K562 (cell line): ENCODE data around the gene GART. TPM values are rescaled to one million over a fixed set of nuclear protein-coding genes. Genes with fewer than 3 reads are reported as not detected.

Source experiments
- BCOR ChIP-seq: fragments of 450-650 bp; IDR thresholded peaks from 2 replicates; pipeline ENCODE4 v1.6.1; 2016
- CC2D1A ChIP-seq: fragments of 450-650 bp; IDR thresholded peaks from 2 replicates; pipeline ENCODE4 v1.6.1; 2017; ENCODE audit warnings: mild to moderate bottlenecking
- CCNT2 ChIP-seq: IDR thresholded peaks from 2 replicates; pipeline ENCODE4 v1.6.1; 2011; ENCODE audit warnings: borderline replicate concordance, low read depth, mild to moderate bottlenecking, moderate library complexity, mixed read lengths, low read length; ENCODE audit not compliant: insufficient read length; ENCODE audit errors: extremely low read depth
- GABPB1 ChIP-seq: sonication (generic); formaldehyde crosslinking; IDR thresholded peaks from 2 replicates; pipeline ENCODE4 v1.8.0; 2022; ENCODE audit warnings: mild to moderate bottlenecking, missing genetic modification reagents
- HNRNPH1 ChIP-seq: fragments of 200-400 bp; formaldehyde crosslinking; optimal IDR thresholded peaks from 2 replicates; pipeline ENCODE3; 2017; ENCODE audit warnings: low read depth, mild to moderate bottlenecking, low read length, moderate library complexity
- KAT8 ChIP-seq: fragments of 450-650 bp; IDR thresholded peaks from 2 replicates; pipeline ENCODE4 v1.6.1; 2016; ENCODE audit warnings: low read depth, mild to moderate bottlenecking
- KLF6 ChIP-seq: fragments of 250-450 bp; sonication (Bioruptor Pico); IDR thresholded peaks from 2 replicates; pipeline ENCODE4 v1.4.0; 2020; ENCODE audit warnings: mild to moderate bottlenecking, moderate library complexity, borderline replicate concordance
- NFIC ChIP-seq: fragments of 450-650 bp; IDR thresholded peaks from 2 replicates; pipeline ENCODE4 v1.6.1; 2017; ENCODE audit warnings: mild to moderate bottlenecking, inconsistent platforms
- NR2C2 ChIP-seq, 2 experiments: fragments of 200-800 bp in 1 of 2; sonication (Bioruptor generic) in 1 of 2; sonication (generic) in 1 of 2; formaldehyde crosslinking in 1 of 2; IDR thresholded peaks; 2 replicates each; pipeline versions ENCODE4 v1.6.1 to v1.8.0; 2016 to 2022; ENCODE audit warnings: mild to moderate bottlenecking in 1 of 2, missing compliant biosample characterization in 1 of 2, missing genetic modification characterization in 1 of 2, missing genetic modification reagents in 1 of 2
- PML ChIP-seq: IDR thresholded peaks from 2 replicates; pipeline ENCODE4 v1.6.1; 2012; ENCODE audit warnings: low read length, inconsistent platforms
- RFX1 ChIP-seq: fragments of 450-650 bp; IDR thresholded peaks from 2 replicates; pipeline ENCODE4 v1.6.1; 2016; ENCODE audit warnings: mild to moderate bottlenecking, moderate library complexity
- SIRT6 ChIP-seq: IDR thresholded peaks from one replicate; pipeline ENCODE4 v1.6.1; 2012; ENCODE audit warnings: low read depth, mild to moderate bottlenecking, control low read depth, inconsistent platforms, low read length, moderate library complexity
- TBL1XR1 ChIP-seq, 2 experiments: IDR thresholded peaks; 2 replicates each; pipeline ENCODE4 v1.6.1; 2012; ENCODE audit warnings: improper control_type of control experiment in 2 of 2, low read length in 2 of 2, mild to moderate bottlenecking in 1 of 2
- TEAD2 ChIP-seq: fragments of 450-650 bp; IDR thresholded peaks from 2 replicates; pipeline ENCODE4 v1.6.1; 2016; ENCODE audit warnings: missing genetic modification characterization, control low read depth, missing compliant biosample characterization
- U2AF1 ChIP-seq: fragments of 200-400 bp; formaldehyde crosslinking; optimal IDR thresholded peaks from 2 replicates; pipeline ENCODE3; 2017; ENCODE audit warnings: mild to moderate bottlenecking, low read depth, low read length, moderate library complexity
- polyA plus RNA-seq, 8 experiments: library from polyadenylated mRNA; depleted of rRNA in 4 of 8; stranded (reverse) in 5 of 8; unstranded in 3 of 8; fragments of >200 nt; fragmentation: Nextera tagmentation in 2 of 8; fragmentation: Illumina TruSeq in 1 of 8; extraction: Ambion mirVana in 2 of 8; extraction: Trizol in 1 of 8; gene quantifications; 2 replicates each; pipeline versions ENCODE4 v1.2.1 to v1.2.3, GENCODE V29; 2011 to 2014; ENCODE audit warnings: inconsistent platforms in 1 of 8, missing spikeins in 1 of 8
- total RNA-seq, 7 experiments: library from RNA; depleted of rRNA in 6 of 7; stranded (reverse); fragments of >200 nt in 6 of 7; fragmentation: Illumina TruSeq in 2 of 7; extraction: Trizol in 2 of 7; gene quantifications; 2 replicates each; pipeline versions ENCODE4 v1.2.1 to v1.2.3, GENCODE V29; 2011 to 2021; ENCODE audit warnings: low replicate concordance in 1 of 7
- TF ChIP-seq, protein P1 (sequence below), 2 experiments: fragments of 150-350 bp in 1 of 2; IDR thresholded peaks; 2 replicates each; pipeline ENCODE4 v1.6.1; 2012 to 2016; ENCODE audit warnings: low read depth in 2 of 2, low read length in 2 of 2, mild to moderate bottlenecking in 1 of 2, moderate library complexity in 1 of 2
- TF ChIP-seq, protein P2 (sequence below), 2 experiments: fragments of 450-650 bp in 1 of 2; IDR thresholded peaks; 2 replicates each; pipeline ENCODE4 v1.6.1; 2011 to 2017; ENCODE audit warnings: low read depth in 2 of 2, antibody characterized with exemption in 1 of 2, borderline replicate concordance in 1 of 2, low read length in 1 of 2, mild to moderate bottlenecking in 1 of 2, mixed read lengths in 1 of 2; ENCODE audit not compliant: control insufficient read depth in 1 of 2
- TF ChIP-seq, protein P3 (sequence below): fragments of 250-450 bp; sonication (Bioruptor Pico); IDR thresholded peaks from 2 replicates; pipeline ENCODE4 v1.5.1; 2021; ENCODE audit warnings: mild to moderate bottlenecking
- TF ChIP-seq, protein P4 (sequence below): fragments of 250-450 bp; sonication (Bioruptor Pico); IDR thresholded peaks from 2 replicates; pipeline ENCODE4 v1.8.0; 2021; ENCODE audit warnings: moderate library complexity, mild to moderate bottlenecking, inconsistent platforms

Gene GART
- total and polyA plus RNA-seq, 9 of the 15 experiments (the other 6 are each of a cell fraction or from before 2014, with no cell fraction given): 141 to 429 (median 349) TPM

DNA sequence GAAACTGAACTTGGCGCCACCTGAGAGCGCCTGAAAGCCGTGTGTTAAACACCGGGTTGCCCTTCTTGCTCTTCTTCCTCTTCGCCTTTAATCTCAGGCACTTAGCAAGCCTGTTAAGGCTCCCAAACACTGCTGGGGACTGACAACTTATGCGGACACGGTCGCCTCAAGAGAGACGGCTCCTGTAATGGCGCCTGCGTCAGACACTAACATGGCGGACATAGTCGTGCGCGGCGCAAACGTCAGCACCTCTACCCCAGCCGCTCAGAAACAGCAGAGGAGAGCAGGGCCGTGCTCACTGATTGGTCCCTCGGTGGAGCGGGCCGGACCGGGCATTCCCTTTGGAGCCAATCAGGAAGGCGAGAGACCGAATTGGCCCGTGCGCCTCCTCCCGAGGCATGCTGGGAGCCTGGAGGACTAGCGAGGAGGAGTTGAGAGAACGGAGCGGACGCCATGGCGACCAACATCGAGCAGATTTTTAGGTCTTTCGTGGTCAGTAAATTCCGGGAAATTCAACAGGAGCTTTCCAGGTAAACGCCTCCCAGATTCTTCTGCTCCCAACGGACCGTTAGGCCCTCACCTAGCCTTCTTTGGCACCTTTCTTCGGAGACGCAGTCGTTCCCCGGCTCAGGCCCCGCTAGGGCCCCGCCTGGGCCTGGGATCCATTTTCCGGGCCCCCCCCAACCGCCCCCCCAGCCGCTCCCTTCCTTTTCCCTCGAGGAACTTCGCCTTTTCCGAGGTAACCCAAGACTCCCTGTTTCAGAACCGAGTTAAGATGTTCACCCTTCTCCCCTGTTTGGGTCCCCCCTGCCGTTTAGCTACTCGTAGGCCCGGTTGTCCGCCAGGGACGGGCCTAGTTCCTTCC, 955 bp upstream of the GART start, which contains the start of gene SON (continued):
- TF ChIP-seq, protein P1, sequence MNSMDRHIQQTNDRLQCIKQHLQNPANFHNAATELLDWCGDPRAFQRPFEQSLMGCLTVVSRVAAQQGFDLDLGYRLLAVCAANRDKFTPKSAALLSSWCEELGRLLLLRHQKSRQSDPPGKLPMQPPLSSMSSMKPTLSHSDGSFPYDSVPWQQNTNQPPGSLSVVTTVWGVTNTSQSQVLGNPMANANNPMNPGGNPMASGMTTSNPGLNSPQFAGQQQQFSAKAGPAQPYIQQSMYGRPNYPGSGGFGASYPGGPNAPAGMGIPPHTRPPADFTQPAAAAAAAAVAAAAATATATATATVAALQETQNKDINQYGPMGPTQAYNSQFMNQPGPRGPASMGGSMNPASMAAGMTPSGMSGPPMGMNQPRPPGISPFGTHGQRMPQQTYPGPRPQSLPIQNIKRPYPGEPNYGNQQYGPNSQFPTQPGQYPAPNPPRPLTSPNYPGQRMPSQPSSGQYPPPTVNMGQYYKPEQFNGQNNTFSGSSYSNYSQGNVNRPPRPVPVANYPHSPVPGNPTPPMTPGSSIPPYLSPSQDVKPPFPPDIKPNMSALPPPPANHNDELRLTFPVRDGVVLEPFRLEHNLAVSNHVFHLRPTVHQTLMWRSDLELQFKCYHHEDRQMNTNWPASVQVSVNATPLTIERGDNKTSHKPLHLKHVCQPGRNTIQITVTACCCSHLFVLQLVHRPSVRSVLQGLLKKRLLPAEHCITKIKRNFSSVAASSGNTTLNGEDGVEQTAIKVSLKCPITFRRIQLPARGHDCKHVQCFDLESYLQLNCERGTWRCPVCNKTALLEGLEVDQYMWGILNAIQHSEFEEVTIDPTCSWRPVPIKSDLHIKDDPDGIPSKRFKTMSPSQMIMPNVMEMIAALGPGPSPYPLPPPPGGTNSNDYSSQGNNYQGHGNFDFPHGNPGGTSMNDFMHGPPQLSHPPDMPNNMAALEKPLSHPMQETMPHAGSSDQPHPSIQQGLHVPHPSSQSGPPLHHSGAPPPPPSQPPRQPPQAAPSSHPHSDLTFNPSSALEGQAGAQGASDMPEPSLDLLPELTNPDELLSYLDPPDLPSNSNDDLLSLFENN (IDR thresholded peaks at IDR 0.05; ENCODE audit: low read depth in 2 of 2, low read length in 2 of 2): no peak; a peak in 1 of 4 replicates
- TF ChIP-seq TEAD2 (tag) (no peak), SIRT6 (no peak), BCOR (peak; percentile 74), PML (peak; percentile 76), RFX1 (peak; percentile 92), CC2D1A (peak; percentile 96), KLF6 (0 out of 2 replicates have a peak, but pooled peaks have one; percentile 62), U2AF1 (no peak), KAT8 (peak; percentile 99), GABPB1 (CRISPR knock-in tag) (0 out of 2 replicates have a peak, but pooled peaks have one; percentile 11), NR2C2 (CRISPR knock-in tag; IDR thresholded peaks at IDR 0.05) (no peak), NR2C2 (tag; IDR thresholded peaks at IDR 0.05) (peak; percentile 82), CCNT2 (peak; percentile 15), HNRNPH1 (no peak), NFIC (no peak), TBL1XR1 (IDR thresholded peaks at IDR 0.05; ENCODE audit: low read length in 2 of 2) (peak; percentile 48 to 73; a peak in 3 of 4 replicates)
- TF ChIP-seq, protein P2, sequence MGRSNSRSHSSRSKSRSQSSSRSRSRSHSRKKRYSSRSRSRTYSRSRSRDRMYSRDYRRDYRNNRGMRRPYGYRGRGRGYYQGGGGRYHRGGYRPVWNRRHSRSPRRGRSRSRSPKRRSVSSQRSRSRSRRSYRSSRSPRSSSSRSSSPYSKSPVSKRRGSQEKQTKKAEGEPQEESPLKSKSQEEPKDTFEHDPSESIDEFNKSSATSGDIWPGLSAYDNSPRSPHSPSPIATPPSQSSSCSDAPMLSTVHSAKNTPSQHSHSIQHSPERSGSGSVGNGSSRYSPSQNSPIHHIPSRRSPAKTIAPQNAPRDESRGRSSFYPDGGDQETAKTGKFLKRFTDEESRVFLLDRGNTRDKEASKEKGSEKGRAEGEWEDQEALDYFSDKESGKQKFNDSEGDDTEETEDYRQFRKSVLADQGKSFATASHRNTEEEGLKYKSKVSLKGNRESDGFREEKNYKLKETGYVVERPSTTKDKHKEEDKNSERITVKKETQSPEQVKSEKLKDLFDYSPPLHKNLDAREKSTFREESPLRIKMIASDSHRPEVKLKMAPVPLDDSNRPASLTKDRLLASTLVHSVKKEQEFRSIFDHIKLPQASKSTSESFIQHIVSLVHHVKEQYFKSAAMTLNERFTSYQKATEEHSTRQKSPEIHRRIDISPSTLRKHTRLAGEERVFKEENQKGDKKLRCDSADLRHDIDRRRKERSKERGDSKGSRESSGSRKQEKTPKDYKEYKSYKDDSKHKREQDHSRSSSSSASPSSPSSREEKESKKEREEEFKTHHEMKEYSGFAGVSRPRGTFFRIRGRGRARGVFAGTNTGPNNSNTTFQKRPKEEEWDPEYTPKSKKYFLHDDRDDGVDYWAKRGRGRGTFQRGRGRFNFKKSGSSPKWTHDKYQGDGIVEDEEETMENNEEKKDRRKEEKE (IDR thresholded peaks at IDR 0.05; ENCODE audit: borderline replicate concordance in 1 of 2, control insufficient read depth in 1 of 2, low read depth in 2 of 2, low read length in 1 of 2): no peak
- TF ChIP-seq, protein P3, sequence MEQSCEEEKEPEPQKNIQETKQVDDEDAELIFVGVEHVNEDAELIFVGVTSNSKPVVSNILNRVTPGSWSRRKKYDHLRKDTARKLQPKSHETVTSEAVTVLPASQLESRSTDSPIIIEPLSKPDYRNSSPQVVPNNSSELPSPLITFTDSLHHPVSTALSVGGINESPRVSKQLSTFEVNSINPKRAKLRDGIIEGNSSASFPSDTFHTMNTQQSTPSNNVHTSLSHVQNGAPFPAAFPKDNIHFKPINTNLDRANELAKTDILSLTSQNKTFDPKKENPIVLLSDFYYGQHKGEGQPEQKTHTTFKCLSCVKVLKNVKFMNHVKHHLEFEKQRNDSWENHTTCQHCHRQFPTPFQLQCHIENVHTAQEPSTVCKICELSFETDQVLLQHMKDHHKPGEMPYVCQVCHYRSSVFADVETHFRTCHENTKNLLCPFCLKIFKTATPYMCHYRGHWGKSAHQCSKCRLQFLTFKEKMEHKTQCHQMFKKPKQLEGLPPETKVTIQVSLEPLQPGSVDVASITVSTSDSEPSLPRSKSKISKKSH (CRISPR knock-in tag): no peak
- TF ChIP-seq, protein P4, sequence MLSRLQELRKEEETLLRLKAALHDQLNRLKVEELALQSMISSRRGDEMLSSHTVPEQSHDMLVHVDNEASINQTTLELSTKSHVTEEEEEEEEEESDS (CRISPR knock-in tag): no peak
